Transverse colon (tissue), 4 donors: ENCODE data around the gene WSCD2. TPM values are rescaled to one million over a fixed set of nuclear protein-coding genes. Genes with fewer than 3 reads are reported as not detected.

Source experiments
- DNase-seq: peaks from one replicate; pipeline ENCODE4 v3.0.0-alpha.2; 2019
- H3K27ac ChIP-seq, 4 donors: fragments of 200-600 bp; sonication (generic); 2 replicates each; pipeline ENCODE4 v1.5.1; 2016 to 2018; ENCODE audit warnings: inconsistent platforms in 4 of 4
- H3K27me3 ChIP-seq: fragments of 200-600 bp; sonication (generic); 2 replicates; pipeline ENCODE4 v1.5.1; 2017; ENCODE audit warnings: inconsistent platforms
- H3K36me3 ChIP-seq, 4 donors: fragments of 200-600 bp; sonication (generic); 2 replicates each; pipeline ENCODE4 v1.5.1; 2017 to 2019; ENCODE audit warnings: inconsistent platforms in 4 of 4
- H3K4me1 ChIP-seq, 4 donors: fragments of 200-600 bp; sonication (generic); 2 replicates each; pipeline ENCODE4 v1.5.1; 2017 to 2020; ENCODE audit warnings: inconsistent platforms in 4 of 4
- H3K4me3 ChIP-seq, 4 donors: fragments of 200-600 bp; sonication (generic); 1 replicate in 1 of 4; 2 replicates in 3 of 4; pipeline versions ENCODE4 v1.5.1 to v1.6.1; 2017 to 2019; ENCODE audit warnings: inconsistent platforms in 4 of 4
- H3K9me3 ChIP-seq, 2 donors: fragments of 200-600 bp; sonication (generic); 2 replicates each; pipeline ENCODE4 v1.5.1; 2017 to 2019; ENCODE audit warnings: inconsistent platforms in 2 of 2
- CTCF ChIP-seq, 5 experiments: fragments of 200-600 bp in 3 of 5; fragments of 450-650 bp in 2 of 5; sonication (generic) in 3 of 5; IDR thresholded peaks; 1 replicate in 2 of 5; 2 replicates in 3 of 5; pipeline ENCODE4 v1.5.1; 2016 to 2017; ENCODE audit warnings: antibody characterized with exemption in 5 of 5, inconsistent platforms in 3 of 5, mild to moderate bottlenecking in 2 of 5, moderate library complexity in 1 of 5
- EP300 ChIP-seq: sonication (generic); formaldehyde crosslinking; IDR thresholded peaks from one replicate; pipeline ENCODE4 v1.6.1; 2017; ENCODE audit warnings: antibody characterized with exemption, low read depth
- POLR2A ChIP-seq: fragments of 450-650 bp; IDR thresholded peaks from one replicate; pipeline ENCODE4 v1.6.1; 2016; ENCODE audit warnings: antibody characterized with exemption, mild to moderate bottlenecking, moderate library complexity
- POLR2AphosphoS5 ChIP-seq, 3 donors: sonication (generic); formaldehyde crosslinking; IDR thresholded peaks; one replicate each; pipeline ENCODE4 v1.6.1; 2016; ENCODE audit warnings: antibody characterized with exemption in 3 of 3
- WGBS, 2 donors: methylation state at CpG; one replicate each; pipeline ENCODE4 v1.1.5; 2018; ENCODE audit warnings: low coverage in 1 of 2; 5-methylcytosine and 5-hydroxymethylcytosine counted together
- in situ Hi-C, 4 donors: fragments of 200-750 bp; cut with MboI; loops; one replicate each; pipeline versions ENCODE4 v1.15.0 to v1.15.1; 2017; ENCODE audit warnings: low sequenced_read_pairs in 3 of 4, low pct_ligation_motif_present in 1 of 4, low pct_unique_long_range_greater_than_20kb in 1 of 4
- intact Hi-C: fragments of 100-400 bp; cut with DNase I; formaldehyde crosslinking; loops from one replicate; pipeline ENCODE4 v1.15.1; 2023; ENCODE audit warnings: low total_unique reads
- total RNA-seq, 4 donors: library from RNA; depleted of rRNA; stranded (reverse); fragments of >200 nt; gene quantifications; one replicate each; pipeline ENCODE4 v1.1.0, GENCODE V29; 2016

WSCD2 gene
- total RNA-seq, 4 donors from 2014 or later: 0.16 to 46.6 (median 1.1) TPM; not detected in 1

DNA sequence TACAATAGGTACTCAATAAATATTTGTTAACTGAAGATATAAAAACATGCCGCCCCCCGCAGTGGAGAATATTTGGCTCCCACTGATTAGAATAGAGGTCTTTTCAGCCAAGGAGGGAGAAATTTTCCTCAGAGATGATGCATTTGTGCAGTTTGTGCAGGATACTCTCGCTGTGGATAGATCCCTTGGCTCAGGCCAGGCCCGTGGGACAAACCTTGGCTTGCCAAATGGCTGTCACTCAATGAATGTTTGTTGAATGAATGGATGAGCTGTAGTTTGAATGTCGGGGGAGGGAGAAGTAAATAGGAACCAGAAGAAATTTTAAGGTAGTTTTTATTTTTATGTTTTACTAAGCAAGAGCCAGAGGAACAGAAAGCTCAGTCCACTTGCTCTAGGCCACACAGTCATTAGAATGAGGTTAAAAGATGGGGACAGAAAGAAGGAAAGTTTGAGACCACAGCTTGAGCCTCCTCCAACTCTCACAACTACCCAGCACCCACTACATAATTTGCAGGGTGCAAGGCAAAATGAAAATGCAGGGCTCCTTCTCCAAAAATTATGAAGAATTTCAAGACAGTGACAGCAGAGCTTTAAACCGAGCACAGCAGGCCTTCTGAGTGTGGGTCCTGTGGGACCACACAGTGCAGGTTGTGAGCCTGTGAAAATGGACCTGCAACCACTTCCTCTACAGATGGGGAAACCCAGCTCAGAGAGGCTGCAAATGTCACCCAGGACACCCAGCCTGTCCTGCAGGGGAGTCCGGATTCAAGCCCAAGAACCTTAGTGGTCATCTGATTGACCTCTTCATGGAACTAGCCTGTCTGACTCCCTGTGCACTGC lies 51.4 kb downstream of the WSCD2 start:
- DNase-seq: no peak
- no peaks in the 10 kb centered on the region for H3K36me3 ChIP-seq
- no peak overlapping the region for H3K4me3 ChIP-seq
- no peak overlapping the region for H3K27ac ChIP-seq
- no peaks in the 10 kb centered on the region for H3K9me3 ChIP-seq
- intact Hi-C loops (no loop called here), in situ Hi-C loops (no loop called here)
- WGBS, 2 donors: 70 to 72% methylated on average over 5 to 7 of the region's 7 CpGs
- no peaks in the 10 kb centered on the region for H3K27me3 ChIP-seq
- TF ChIP-seq POLR2A (no peak), POLR2AphosphoS5 (IDR thresholded peaks at IDR 0.05) (no peak), CTCF (IDR thresholded peaks at IDR 0.05) (no peak), EP300 (no peak)
- no peaks in the 10 kb centered on the region for H3K4me1 ChIP-seq

DNA sequence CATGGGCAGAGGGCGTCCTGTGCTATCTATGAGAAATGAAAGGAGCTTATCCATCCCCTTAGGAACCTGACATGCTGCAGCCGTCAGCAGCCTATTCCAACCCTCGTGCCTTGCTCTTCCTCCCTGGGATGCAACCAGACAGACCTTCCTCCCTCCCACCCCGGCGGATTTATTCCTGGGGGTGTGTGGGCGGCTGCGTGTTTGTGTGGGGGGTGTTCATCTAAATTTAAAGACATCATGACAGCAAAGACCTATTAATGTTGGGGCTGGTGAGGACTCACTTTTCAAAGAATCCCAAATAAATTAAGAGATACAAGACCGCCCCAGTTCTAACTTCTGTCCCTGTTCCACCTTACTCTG lies 52.0 kb downstream of the WSCD2 start:
- no peak for TF ChIP-seq POLR2A
- no peak for TF ChIP-seq POLR2AphosphoS5 (IDR thresholded peaks at IDR 0.05)
- TF ChIP-seq CTCF (IDR thresholded peaks at IDR 0.05): no peak
- no peak for TF ChIP-seq EP300
- no peaks in the 10 kb centered on the region for H3K27me3 ChIP-seq
- H3K9me3 ChIP-seq: no peaks in the 10 kb centered on the region
- in situ Hi-C loops: no loop called here
- no peaks in the 10 kb centered on the region for H3K4me1 ChIP-seq
- no peak for DNase-seq
- intact Hi-C loops: no loop called here
- 70 to 73% methylated on average over 2 to 8 of the region's 8 CpGs for WGBS, 2 donors
- H3K27ac ChIP-seq: no peak overlapping the region
- no peak overlapping the region for H3K4me3 ChIP-seq
- H3K36me3 ChIP-seq: no peaks in the 10 kb centered on the region

- in situ Hi-C loops: no loop called here
Observed at GRCh38 chr12:108182096-108182495, 53.0 kb downstream of the WSCD2 start.

DNA sequence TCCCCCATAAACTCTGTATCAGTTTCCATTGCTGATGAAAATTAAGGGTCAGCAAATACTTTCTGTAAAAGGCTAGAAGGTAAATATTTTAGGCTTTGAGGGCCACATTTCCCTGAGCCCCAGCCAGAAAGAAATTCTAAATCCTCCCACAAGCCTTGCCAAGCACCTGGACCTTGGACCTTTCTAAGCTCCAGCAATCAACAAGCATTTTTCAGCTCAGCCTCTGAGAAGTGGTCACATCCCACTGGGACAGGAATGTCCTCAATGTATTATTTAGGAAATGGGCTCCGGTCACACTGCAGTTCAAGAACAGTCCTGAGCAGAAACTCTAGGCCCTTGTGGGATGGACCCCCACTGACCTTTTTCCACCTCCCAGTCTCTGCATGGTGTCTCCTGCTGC lies 55.9 kb downstream of the WSCD2 start:
- intact Hi-C loops (no loop called here), in situ Hi-C loops (no loop called here)
- no peak for DNase-seq
- Histone ChIP-seq H3K27me3 (no peaks in the 10 kb centered on the region), H3K4me3 (no peak overlapping the region), H3K9me3 (no peaks in the 10 kb centered on the region), H3K27ac (no peak overlapping the region), H3K36me3 (no peaks in the 10 kb centered on the region), H3K4me1 (no peaks in the 10 kb centered on the region)
- TF ChIP-seq POLR2AphosphoS5 (IDR thresholded peaks at IDR 0.05): no peak
- no peak for TF ChIP-seq POLR2A
- no peak for TF ChIP-seq EP300
- no peak for TF ChIP-seq CTCF (IDR thresholded peaks at IDR 0.05)
- WGBS, 2 donors: 88% methylated on average over 1 of the region's 1 CpG; no CpG with 5 or more reads in 1 of the 2 donors

More at GRCh38 chr12:108182096-108182495, 53.0 kb downstream of the WSCD2 start:
- 77 to 78% methylated on average over 4 of the region's 4 CpGs for WGBS, 2 donors
- H3K4me1 ChIP-seq: no peaks in the 10 kb centered on the region
- H3K27me3 ChIP-seq: no peaks in the 10 kb centered on the region
- no peak overlapping the region for H3K27ac ChIP-seq
- no peak for DNase-seq
- no peaks in the 10 kb centered on the region for H3K36me3 ChIP-seq
- H3K9me3 ChIP-seq: no peaks in the 10 kb centered on the region
- intact Hi-C loops: no loop called here
- no peak overlapping the region for H3K4me3 ChIP-seq
- no peak for TF ChIP-seq CTCF (IDR thresholded peaks at IDR 0.05)
- no peak for TF ChIP-seq POLR2A
- no peak for TF ChIP-seq EP300
- TF ChIP-seq POLR2AphosphoS5 (IDR thresholded peaks at IDR 0.05): no peak
